SU-DHL-6 (cell line): ENCODE results near the gene OR5D16.
"Not testable (repeated sequence)": the region's sequence is repeated elsewhere in the genome, so short reads cannot be mapped to it uniquely, and the experiment has no call there.

Experiments used
- H2AFZ ChIP-seq: fragments of 200-600 bp; sonication (generic); 2 replicates; pipeline ENCODE4 v1.6.1; 2014; ENCODE audit warnings: low read depth, mild to moderate bottlenecking, moderate library complexity, mixed read lengths, antibody characterized with exemption, low read length; ENCODE audit not compliant: severe bottlenecking
- H3F3A ChIP-seq: fragments of 200-600 bp; shearing (Covaris generic); 2 replicates; pipeline ENCODE4 v1.6.0; 2016; ENCODE audit warnings: antibody characterized with exemption, mild to moderate bottlenecking; ENCODE audit not compliant: insufficient read depth
- H3K27ac ChIP-seq: fragments of 200-600 bp; sonication (generic); 2 replicates; pipeline ENCODE4 v1.5.1; 2016; ENCODE audit warnings: low read depth, mild to moderate bottlenecking, low read length, moderate library complexity, mixed read lengths
- H3K27me3 ChIP-seq: fragments of 200-600 bp; sonication (generic), shearing (Covaris generic); 2 replicates; pipeline ENCODE4 v1.6.0; 2014; ENCODE audit warnings: mild to moderate bottlenecking, low read length
- H3K36me3 ChIP-seq: fragments of 200-600 bp; sonication (generic); 2 replicates; pipeline ENCODE4 v1.6.1; 2014; ENCODE audit warnings: mild to moderate bottlenecking, low read length, mixed read lengths
- H3K4me2 ChIP-seq: fragments of 300-600, 200-600 bp; shearing (Covaris generic), sonication (generic); 2 replicates; pipeline ENCODE4 v1.6.0; 2014; ENCODE audit warnings: low read length, low read depth, mild to moderate bottlenecking; ENCODE audit not compliant: poor library complexity, severe bottlenecking
- H3K4me3 ChIP-seq: fragments of 200-600 bp; sonication (generic); 2 replicates; pipeline ENCODE4 v1.5.1; 2014; ENCODE audit warnings: antibody characterized with exemption, low read length, mild to moderate bottlenecking, mixed read lengths; ENCODE audit not compliant: insufficient read depth, poor library complexity, severe bottlenecking
- H3K79me2 ChIP-seq: fragments of 200-600 bp; sonication (generic); 2 replicates; pipeline ENCODE4 v1.6.1; 2014; ENCODE audit warnings: mild to moderate bottlenecking, low read length, moderate library complexity; ENCODE audit not compliant: insufficient read depth
- H3K9ac ChIP-seq: fragments of 200-600 bp; sonication (generic); 2 replicates; pipeline ENCODE4 v1.7.0; 2014; ENCODE audit warnings: mild to moderate bottlenecking, low read length
- H3K9me2 ChIP-seq: fragments of 200-600 bp; sonication (generic); replicated peaks from 2 replicates; pipeline ENCODE4 v1.6.1; 2014; ENCODE audit warnings: low read length; ENCODE audit not compliant: insufficient read depth
- H3K9me3 ChIP-seq: fragments of 200-600 bp; sonication (generic); 2 replicates; pipeline ENCODE4 v1.6.1; 2014; ENCODE audit warnings: low read length, mixed read lengths; ENCODE audit not compliant: insufficient read depth
- H4K20me1 ChIP-seq: fragments of 200-600 bp; sonication (generic); 2 replicates; pipeline ENCODE4 v1.6.1; 2014; ENCODE audit warnings: low read depth, mild to moderate bottlenecking, antibody characterized with exemption, low read length, moderate library complexity, mixed read lengths

The OR5D16 gene

DNA sequence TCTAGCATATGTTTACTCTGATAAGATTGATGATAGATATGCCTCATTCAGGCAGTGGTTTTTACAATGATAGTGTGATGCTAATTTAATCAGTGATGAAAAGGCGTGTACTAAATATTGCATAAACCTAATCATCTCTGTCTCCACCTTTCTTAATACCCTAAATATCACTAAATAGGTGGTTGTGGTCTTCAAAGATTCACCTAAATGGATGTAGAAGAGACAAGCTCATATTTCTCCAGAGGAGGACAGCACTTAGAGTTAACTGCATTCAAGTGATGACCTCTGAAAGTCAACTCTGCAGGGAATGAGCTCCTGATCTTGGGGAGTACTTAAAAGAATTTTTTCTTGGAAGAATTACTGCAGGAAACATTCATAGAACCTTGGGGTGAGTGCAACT lies 44.4 kb downstream of the OR5D16 start, which contains the start of gene TRIM51:
Gene TRIM51, plus strand, starts transcription at position 301 of the 400 bp plus-strand sequence. CDS start 2,132 bp downstream, outside the sequence.
- H3K9me2 ChIP-seq, H3K4me3 ChIP-seq, H3K79me2 ChIP-seq, H3K4me2 ChIP-seq, H4K20me1 ChIP-seq, H3K9ac ChIP-seq, H3K27ac ChIP-seq, H3F3A ChIP-seq, H3K9me3 ChIP-seq, H2AFZ ChIP-seq, H3K36me3 ChIP-seq, H3K27me3 ChIP-seq: not testable (repeated sequence)

DNA sequence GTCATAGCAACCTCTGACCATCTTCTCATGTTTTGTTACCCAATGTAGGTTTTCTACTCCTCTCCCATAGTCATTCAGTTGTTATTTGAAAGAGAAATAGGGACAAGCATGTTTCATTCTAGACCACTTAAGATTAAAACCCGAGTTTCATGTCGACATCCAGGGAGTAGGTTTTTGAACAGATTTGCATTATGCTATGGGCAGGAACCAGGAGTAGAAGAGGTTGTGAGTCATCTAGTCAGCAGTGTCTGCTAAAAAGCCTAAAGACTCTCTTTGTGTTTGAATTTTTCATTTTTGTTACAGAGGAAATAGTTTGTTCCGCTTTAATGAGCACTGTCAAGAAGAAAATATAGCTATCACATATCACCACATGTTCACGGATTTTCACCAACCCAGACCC lies 46.4 kb downstream of the OR5D16 start:
- H3K4me2 ChIP-seq, H3K9ac ChIP-seq, H3K4me3 ChIP-seq, H3K27ac ChIP-seq, H2AFZ ChIP-seq, H3K79me2 ChIP-seq, H3K27me3 ChIP-seq, H3K9me2 ChIP-seq, H3K9me3 ChIP-seq, H4K20me1 ChIP-seq, H3K36me3 ChIP-seq, H3F3A ChIP-seq: not testable (repeated sequence)

DNA sequence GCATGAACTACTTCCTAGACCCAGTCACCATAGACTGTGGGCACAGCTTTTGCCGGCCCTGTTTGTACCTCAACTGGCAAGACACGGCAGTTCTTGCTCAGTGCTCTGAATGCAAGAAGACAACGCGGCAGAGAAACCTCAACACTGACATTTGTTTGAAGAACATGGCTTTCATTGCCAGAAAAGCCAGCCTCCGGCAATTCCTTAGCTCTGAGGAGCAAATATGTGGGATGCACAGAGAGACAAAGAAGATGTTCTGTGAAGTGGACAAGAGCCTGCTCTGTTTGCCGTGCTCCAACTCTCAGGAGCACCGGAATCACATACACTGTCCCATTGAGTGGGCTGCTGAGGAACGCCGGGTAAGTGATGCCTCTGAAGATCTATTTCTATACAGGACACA lies 46.9 kb downstream of the OR5D16 start:
- H3K36me3 ChIP-seq, H3K9me3 ChIP-seq, H4K20me1 ChIP-seq, H3K9ac ChIP-seq, H3K27me3 ChIP-seq, H3F3A ChIP-seq, H3K79me2 ChIP-seq, H3K9me2 ChIP-seq, H3K4me2 ChIP-seq, H2AFZ ChIP-seq, H3K4me3 ChIP-seq, H3K27ac ChIP-seq: not testable (repeated sequence)
